ENCODE data around the gene SH3RF1. TPM values are rescaled to one million over a fixed set of nuclear protein-coding genes. Genes with fewer than 3 reads are reported as not detected.

Gene SH3RF1
- total and polyA plus RNA-seq, 2 of the 13 experiments (the other 11 are each of a cell fraction or from before 2014, with no cell fraction given), result 3.1 to 3.2 TPM

DNA sequence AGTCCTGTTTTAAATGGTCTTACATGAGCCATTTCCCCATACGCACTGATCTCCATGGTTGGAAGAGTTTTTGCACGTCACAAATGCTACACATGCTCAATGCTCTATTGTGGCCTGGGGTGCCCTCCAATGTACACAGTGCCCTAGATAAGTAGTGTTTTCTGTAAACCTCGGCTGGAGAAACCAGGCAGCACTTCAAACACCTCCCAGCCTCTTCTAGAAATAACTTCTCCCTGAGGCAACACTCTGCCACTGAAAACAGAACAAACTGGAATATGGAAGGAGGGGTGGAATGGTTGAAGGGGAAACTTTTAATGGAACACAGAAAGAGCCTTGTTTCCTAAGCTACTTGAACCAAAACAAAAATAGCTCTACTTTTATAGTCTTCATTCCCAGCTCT, 136.8 kb downstream of the SH3RF1 start:
- BruUV-seq (replicated peaks), result no TSS peak
- in situ Hi-C loops (cut with HindIII; ENCODE audit: extremely low pct_ligation_motif_present, low pct_unique_long_range_greater_than_20kb), result no loop called here

DNA sequence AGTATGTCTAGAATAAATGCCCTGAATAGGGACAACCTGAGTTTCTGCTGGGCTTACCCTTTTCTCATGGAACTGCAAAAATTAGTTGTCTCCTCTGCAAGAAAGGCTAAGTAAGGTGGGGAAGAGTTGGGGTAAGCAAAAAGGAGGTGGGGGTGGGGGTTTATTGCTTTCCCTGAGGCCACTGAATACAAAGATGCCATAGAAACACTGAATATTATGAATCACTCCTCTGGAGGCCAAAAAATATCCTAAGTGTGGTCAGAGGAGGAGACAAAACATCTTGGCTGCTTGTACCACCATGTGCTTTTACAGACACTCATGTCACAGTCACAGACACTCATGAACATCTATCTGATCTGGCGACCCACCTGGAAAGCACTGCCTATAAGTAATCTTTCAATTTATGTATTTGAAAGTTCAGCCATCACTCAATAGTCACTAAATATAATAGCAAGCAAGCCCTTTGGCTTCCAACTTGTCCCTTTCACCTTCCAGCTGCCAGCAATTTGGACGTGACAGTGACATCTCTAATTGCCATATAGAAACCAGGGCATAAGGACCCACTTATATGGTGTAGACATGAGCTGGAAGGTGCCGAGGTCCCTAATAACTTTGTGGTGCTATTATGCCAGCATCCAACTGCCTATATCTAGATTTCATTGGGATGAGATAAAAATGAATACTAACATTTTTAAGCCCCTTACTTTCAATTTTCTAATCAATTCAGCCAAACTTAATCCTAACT, 138.0 kb downstream of the SH3RF1 start:
- H3K27me3 ChIP-seq (ENCODE audit: control insufficient read depth in 1 of 2, insufficient read depth in 2 of 2, low read length in 2 of 2), result no peaks in the 10 kb centered on the region
- no TSS peak for BruUV-seq (replicated peaks)
- TF ChIP-seq SCMH1 (CRISPR knock-in tag; IDR thresholded peaks at IDR 0.05; ENCODE audit: borderline replicate concordance), result no peak
- H3K27ac ChIP-seq (ENCODE audit: extremely low read length, insufficient read depth, low read length), result no peak overlapping the region
- H2AFZ ChIP-seq (ENCODE audit: low read length), result no peak overlapping the region
- no peak overlapping the region for H3K4me3 ChIP-seq (replicated peaks in 1 of 3; ENCODE audit: insufficient read depth in 1 of 3, low read depth in 2 of 3, low read length in 3 of 3)
- no peak for DNase-seq (ENCODE audit: low spot score)
- H3K9me3 ChIP-seq (ENCODE audit: low read length), result no peaks in the 10 kb centered on the region
- H3K36me3 ChIP-seq (replicated peaks in 1 of 2; ENCODE audit: control insufficient read depth in 1 of 2, insufficient read depth in 2 of 2, low read length in 2 of 2), result peaks cover 2 to 15% of the 10 kb centered on the region in 2 experiments
- in situ Hi-C loops (cut with HindIII; ENCODE audit: extremely low pct_ligation_motif_present, low pct_unique_long_range_greater_than_20kb) (no loop called here), intact Hi-C loops (cut with micrococcal nuclease; ENCODE audit: unreplicated experiment) (no loop called here)
- CTCF ChIA-PET (ENCODE audit: low intra/inter-chr PET ratio, low total read pairs), result no interaction called here
- ATAC-seq, result no peak
- H3K9ac ChIP-seq (ENCODE audit: insufficient read depth, low read depth, low read length), result no peak overlapping the region
- POLR2A ChIA-PET, result no interaction called here
- peaks cover 16% of the 10 kb centered on the region for H3K4me1 ChIP-seq (ENCODE audit: insufficient read depth, low read length)
- H3K79me2 ChIP-seq (ENCODE audit: insufficient read depth, low read length), result no peaks in the 10 kb centered on the region
- WGBS (ENCODE audit: low lambda C conversion rate), result 91% methylated on average over 3 of the region's 3 CpGs
- H4K20me1 ChIP-seq (ENCODE audit: insufficient read depth, low read length), result no peaks in the 10 kb centered on the region
- no peak for FAIRE-seq
- H3K4me2 ChIP-seq (ENCODE audit: low read depth, low read length), result no peak overlapping the region

More for the DNA sequence above, 136.8 kb downstream of the SH3RF1 start:
- DNase-seq (ENCODE audit: low spot score) (peak; percentile 35), ATAC-seq (peak; percentile 35; the same call in 2 of the 3 replicates), FAIRE-seq (no peak)
- no peaks in the 10 kb centered on the region for H3K79me2 ChIP-seq (ENCODE audit: insufficient read depth, low read length)
- WGBS (ENCODE audit: low lambda C conversion rate), result 56% methylated on average over 3 of the region's 3 CpGs
- intact Hi-C loops (cut with micrococcal nuclease; ENCODE audit: unreplicated experiment), result no loop called here
- CTCF ChIA-PET (ENCODE audit: low intra/inter-chr PET ratio, low total read pairs), result no interaction called here
- peaks cover 2 to 9% of the 10 kb centered on the region in 2 experiments for H3K36me3 ChIP-seq (replicated peaks in 1 of 2; ENCODE audit: control insufficient read depth in 1 of 2, insufficient read depth in 2 of 2, low read length in 2 of 2)
- no peak overlapping the region for H3K27ac ChIP-seq (ENCODE audit: extremely low read length, insufficient read depth, low read length)
- POLR2A ChIA-PET, result no interaction called here
- TF ChIP-seq KLF15 (CRISPR knock-in tag; IDR thresholded peaks at IDR 0.05; ENCODE audit: borderline replicate concordance) (no peak), FOXA1 (IDR thresholded peaks at IDR 0.05) (no peak), FOXA1 (CRISPR knock-in tag; IDR thresholded peaks at IDR 0.05) (peak; percentile 22; the same call in 1 of the 2 replicates)
- H4K20me1 ChIP-seq (ENCODE audit: insufficient read depth, low read length), result no peaks in the 10 kb centered on the region
- no peaks in the 10 kb centered on the region for H3K9me3 ChIP-seq (ENCODE audit: low read length)
- no peaks in the 10 kb centered on the region for H3K27me3 ChIP-seq (ENCODE audit: control insufficient read depth in 1 of 2, insufficient read depth in 2 of 2, low read length in 2 of 2)
- no peak overlapping the region for H3K9ac ChIP-seq (ENCODE audit: insufficient read depth, low read depth, low read length)
- H3K4me1 ChIP-seq (ENCODE audit: insufficient read depth, low read length), result peaks cover 16% of the 10 kb centered on the region
- H3K4me2 ChIP-seq (ENCODE audit: low read depth, low read length), result no peak overlapping the region
- no peak overlapping the region for H3K4me3 ChIP-seq (replicated peaks in 1 of 3; ENCODE audit: insufficient read depth in 1 of 3, low read depth in 2 of 3, low read length in 3 of 3)
- H2AFZ ChIP-seq (ENCODE audit: low read length), result no peak overlapping the region

All from HepG2 (cell line).